HepG2 (cell line): ENCODE data around the gene SFT2D1. TPM values are rescaled to one million over a fixed set of nuclear protein-coding genes. Genes with fewer than 3 reads are reported as not detected.

Source experiments
- ADNP ChIP-seq: sonication (generic); formaldehyde crosslinking; IDR thresholded peaks from 2 replicates; pipeline ENCODE4 v1.4.0; 2020; ENCODE audit warnings: missing genetic modification reagents
- ATF1 ChIP-seq: IDR thresholded peaks from 2 replicates; pipeline ENCODE4 v1.6.1; 2016; ENCODE audit warnings: mild to moderate bottlenecking, control low read depth
- CCDC6 ChIP-seq: sonication (generic); formaldehyde crosslinking; IDR thresholded peaks from 2 replicates; pipeline ENCODE4 v1.8.1; 2022; ENCODE audit warnings: mild to moderate bottlenecking, missing genetic modification reagents, moderate library complexity
- IKZF4 ChIP-seq: sonication (generic); formaldehyde crosslinking; IDR thresholded peaks from 2 replicates; pipeline ENCODE4 v1.5.1; 2020; ENCODE audit warnings: borderline replicate concordance, mild to moderate bottlenecking, low read depth, missing genetic modification reagents; ENCODE audit errors: not compliant biosample characterization
- SALL2 ChIP-seq: sonication (generic); formaldehyde crosslinking; IDR thresholded peaks from 2 replicates; pipeline ENCODE4 v1.8.1; 2023; ENCODE audit warnings: mild to moderate bottlenecking, missing genetic modification reagents, inconsistent platforms
- SIX4 ChIP-seq: sonication (generic); formaldehyde crosslinking; IDR thresholded peaks from 2 replicates; pipeline ENCODE4 v1.4.0; 2020; ENCODE audit warnings: missing genetic modification reagents
- ZNF34 ChIP-seq: sonication (generic); formaldehyde crosslinking; IDR thresholded peaks from 2 replicates; pipeline ENCODE4 v1.4.0; 2020; ENCODE audit warnings: mild to moderate bottlenecking, missing genetic modification reagents, borderline replicate concordance
- ZNF460 ChIP-seq: sonication (generic); formaldehyde crosslinking; IDR thresholded peaks from 2 replicates; pipeline ENCODE4 v1.5.1; 2020; ENCODE audit warnings: missing genetic modification reagents, mild to moderate bottlenecking, borderline replicate concordance
- ZNF569 ChIP-seq: sonication (generic); formaldehyde crosslinking; IDR thresholded peaks from 2 replicates; pipeline ENCODE4 v1.5.0; 2020; ENCODE audit warnings: mild to moderate bottlenecking, missing genetic modification reagents, moderate library complexity, borderline replicate concordance
- ZNF703 ChIP-seq: sonication (generic); formaldehyde crosslinking; IDR thresholded peaks from 2 replicates; pipeline ENCODE4 v1.5.1; 2020; ENCODE audit warnings: missing genetic modification reagents, mild to moderate bottlenecking, moderate library complexity, borderline replicate concordance
- ZNF75D ChIP-seq: sonication (generic); formaldehyde crosslinking; IDR thresholded peaks from 2 replicates; pipeline ENCODE4 v1.8.1; 2023; ENCODE audit warnings: missing genetic modification reagents, mild to moderate bottlenecking, borderline replicate concordance
- ZNF782 ChIP-seq: sonication (generic); formaldehyde crosslinking; IDR thresholded peaks from 2 replicates; pipeline ENCODE4 v1.4.0; 2020; ENCODE audit warnings: missing genetic modification reagents, mild to moderate bottlenecking, borderline replicate concordance
- polyA plus RNA-seq, 8 experiments: library from polyadenylated mRNA; depleted of rRNA in 3 of 8; stranded (reverse) in 7 of 8; unstranded in 1 of 8; fragments of >200 nt; fragmentation: Illumina TruSeq in 4 of 8; extraction: Trizol in 4 of 8; gene quantifications; 2 replicates each; pipeline versions ENCODE4 v1.2.1 to v1.2.3, GENCODE V29; 2011 to 2016; ENCODE audit warnings: low read depth in 4 of 8, missing spikeins in 1 of 8, mixed read lengths in 1 of 8; ENCODE audit not compliant: insufficient read depth in 1 of 8
- total RNA-seq, 5 experiments: library from RNA; depleted of rRNA; stranded (reverse); fragments of >200 nt; fragmentation: Illumina TruSeq; extraction: Trizol; gene quantifications; 2 replicates each; pipeline ENCODE4 v1.2.3, GENCODE V29; 2016; ENCODE audit warnings: low read depth in 1 of 5
- TF ChIP-seq, protein P1 (sequence below), 2 experiments: IDR thresholded peaks; 2 replicates each; pipeline ENCODE4 v1.6.1; 2011 to 2012; ENCODE audit warnings: low read length in 2 of 2, borderline replicate concordance in 1 of 2, low read depth in 1 of 2, mild to moderate bottlenecking in 1 of 2, moderate library complexity in 1 of 2
- TF ChIP-seq, protein P2 (sequence below): IDR thresholded peaks from 2 replicates; pipeline ENCODE4 v1.6.1; 2012; ENCODE audit warnings: inconsistent platforms
- TF ChIP-seq, protein P3 (sequence below): sonication (generic); formaldehyde crosslinking; IDR thresholded peaks from 2 replicates; pipeline ENCODE4 v1.4.0; 2020; ENCODE audit warnings: mild to moderate bottlenecking, missing genetic modification reagents, borderline replicate concordance
- TF ChIP-seq, protein P4 (sequence below): sonication (generic); formaldehyde crosslinking; conservative IDR thresholded peaks from 2 replicates; pipeline ENCODE4 v1.8.0; 2022; ENCODE audit warnings: mild to moderate bottlenecking, moderate library complexity, missing genetic modification reagents

The SFT2D1 gene
- total and polyA plus RNA-seq, 2 of the 13 experiments (the other 11 are each of a cell fraction or from before 2014, with no cell fraction given): 115 to 147 TPM

DNA sequence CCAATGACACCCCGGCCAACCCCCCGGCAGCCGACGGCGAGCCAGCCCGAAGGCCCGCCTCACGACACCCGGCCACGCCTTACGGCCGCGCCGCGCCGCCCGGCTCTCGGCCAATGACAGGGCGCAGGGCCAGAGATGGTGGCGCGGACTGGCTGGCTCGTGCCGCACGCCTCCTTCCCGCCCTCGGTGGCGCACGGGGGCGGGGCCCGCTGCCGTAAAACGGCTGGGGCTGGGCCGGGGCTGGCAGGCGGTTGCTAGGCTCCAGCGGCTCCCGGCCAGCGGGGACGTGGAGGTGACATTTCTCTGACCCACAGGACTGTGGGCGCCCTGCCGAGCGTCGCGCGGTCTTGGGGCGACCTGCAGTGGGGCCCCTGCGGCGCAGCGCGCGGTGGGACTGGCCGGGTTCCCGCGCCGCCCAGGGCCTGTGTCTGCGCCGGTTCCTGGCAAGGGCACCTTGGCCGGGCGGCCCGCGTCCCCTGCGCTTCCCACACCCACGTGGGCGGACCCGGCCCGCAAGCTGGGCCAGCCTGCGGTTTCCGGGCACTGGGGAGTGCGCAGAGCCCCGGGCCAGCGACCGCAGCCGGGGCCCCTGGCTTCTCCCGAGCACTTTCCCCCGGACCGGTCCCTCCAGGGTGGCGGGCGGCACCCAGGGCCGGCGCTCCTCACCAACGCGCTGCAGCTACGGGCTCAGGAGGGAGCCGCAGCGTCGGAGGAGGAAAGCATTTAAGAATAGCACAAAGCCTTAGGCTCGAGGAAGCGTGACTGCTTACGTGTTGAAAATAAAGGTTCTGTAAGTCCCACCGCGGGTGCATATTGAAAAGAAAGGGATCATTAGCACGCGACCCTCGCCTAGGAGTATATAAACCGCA, 40.8 kb upstream of the SFT2D1 start, which contains the start of gene MPC1 (continued):
- TF ChIP-seq CCDC6 (peak; percentile 94), SALL2 (CRISPR knock-in tag) (peak; percentile 98), IKZF4 (CRISPR knock-in tag) (peak; percentile 84), ADNP (CRISPR knock-in tag) (no peak), ZNF460 (CRISPR knock-in tag) (no peak), ZNF782 (no peak), ZNF75D (CRISPR knock-in tag) (peak; percentile 64; the same call in 1 of the 2 replicates), ZNF569 (no peak), ZNF34 (CRISPR knock-in tag) (no peak), ATF1 (no peak), SIX4 (CRISPR knock-in tag) (peak; percentile 55; the same call in 1 of the 2 replicates), ZNF703 (CRISPR knock-in tag) (0 out of 2 replicates have a peak, but pooled peaks have one; percentile 89)
- TF ChIP-seq, protein P1, sequence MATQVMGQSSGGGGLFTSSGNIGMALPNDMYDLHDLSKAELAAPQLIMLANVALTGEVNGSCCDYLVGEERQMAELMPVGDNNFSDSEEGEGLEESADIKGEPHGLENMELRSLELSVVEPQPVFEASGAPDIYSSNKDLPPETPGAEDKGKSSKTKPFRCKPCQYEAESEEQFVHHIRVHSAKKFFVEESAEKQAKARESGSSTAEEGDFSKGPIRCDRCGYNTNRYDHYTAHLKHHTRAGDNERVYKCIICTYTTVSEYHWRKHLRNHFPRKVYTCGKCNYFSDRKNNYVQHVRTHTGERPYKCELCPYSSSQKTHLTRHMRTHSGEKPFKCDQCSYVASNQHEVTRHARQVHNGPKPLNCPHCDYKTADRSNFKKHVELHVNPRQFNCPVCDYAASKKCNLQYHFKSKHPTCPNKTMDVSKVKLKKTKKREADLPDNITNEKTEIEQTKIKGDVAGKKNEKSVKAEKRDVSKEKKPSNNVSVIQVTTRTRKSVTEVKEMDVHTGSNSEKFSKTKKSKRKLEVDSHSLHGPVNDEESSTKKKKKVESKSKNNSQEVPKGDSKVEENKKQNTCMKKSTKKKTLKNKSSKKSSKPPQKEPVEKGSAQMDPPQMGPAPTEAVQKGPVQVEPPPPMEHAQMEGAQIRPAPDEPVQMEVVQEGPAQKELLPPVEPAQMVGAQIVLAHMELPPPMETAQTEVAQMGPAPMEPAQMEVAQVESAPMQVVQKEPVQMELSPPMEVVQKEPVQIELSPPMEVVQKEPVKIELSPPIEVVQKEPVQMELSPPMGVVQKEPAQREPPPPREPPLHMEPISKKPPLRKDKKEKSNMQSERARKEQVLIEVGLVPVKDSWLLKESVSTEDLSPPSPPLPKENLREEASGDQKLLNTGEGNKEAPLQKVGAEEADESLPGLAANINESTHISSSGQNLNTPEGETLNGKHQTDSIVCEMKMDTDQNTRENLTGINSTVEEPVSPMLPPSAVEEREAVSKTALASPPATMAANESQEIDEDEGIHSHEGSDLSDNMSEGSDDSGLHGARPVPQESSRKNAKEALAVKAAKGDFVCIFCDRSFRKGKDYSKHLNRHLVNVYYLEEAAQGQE (IDR thresholded peaks at IDR 0.05; ENCODE audit: borderline replicate concordance in 1 of 2, low read depth in 1 of 2, low read length in 2 of 2): peak in 1 of 2 experiments; percentile 38; a peak in 1 of 4 replicates
- TF ChIP-seq, protein P2, sequence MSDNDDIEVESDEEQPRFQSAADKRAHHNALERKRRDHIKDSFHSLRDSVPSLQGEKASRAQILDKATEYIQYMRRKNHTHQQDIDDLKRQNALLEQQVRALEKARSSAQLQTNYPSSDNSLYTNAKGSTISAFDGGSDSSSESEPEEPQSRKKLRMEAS: peak; percentile 92; the same call in 1 of the 2 replicates
- TF ChIP-seq, protein P3, sequence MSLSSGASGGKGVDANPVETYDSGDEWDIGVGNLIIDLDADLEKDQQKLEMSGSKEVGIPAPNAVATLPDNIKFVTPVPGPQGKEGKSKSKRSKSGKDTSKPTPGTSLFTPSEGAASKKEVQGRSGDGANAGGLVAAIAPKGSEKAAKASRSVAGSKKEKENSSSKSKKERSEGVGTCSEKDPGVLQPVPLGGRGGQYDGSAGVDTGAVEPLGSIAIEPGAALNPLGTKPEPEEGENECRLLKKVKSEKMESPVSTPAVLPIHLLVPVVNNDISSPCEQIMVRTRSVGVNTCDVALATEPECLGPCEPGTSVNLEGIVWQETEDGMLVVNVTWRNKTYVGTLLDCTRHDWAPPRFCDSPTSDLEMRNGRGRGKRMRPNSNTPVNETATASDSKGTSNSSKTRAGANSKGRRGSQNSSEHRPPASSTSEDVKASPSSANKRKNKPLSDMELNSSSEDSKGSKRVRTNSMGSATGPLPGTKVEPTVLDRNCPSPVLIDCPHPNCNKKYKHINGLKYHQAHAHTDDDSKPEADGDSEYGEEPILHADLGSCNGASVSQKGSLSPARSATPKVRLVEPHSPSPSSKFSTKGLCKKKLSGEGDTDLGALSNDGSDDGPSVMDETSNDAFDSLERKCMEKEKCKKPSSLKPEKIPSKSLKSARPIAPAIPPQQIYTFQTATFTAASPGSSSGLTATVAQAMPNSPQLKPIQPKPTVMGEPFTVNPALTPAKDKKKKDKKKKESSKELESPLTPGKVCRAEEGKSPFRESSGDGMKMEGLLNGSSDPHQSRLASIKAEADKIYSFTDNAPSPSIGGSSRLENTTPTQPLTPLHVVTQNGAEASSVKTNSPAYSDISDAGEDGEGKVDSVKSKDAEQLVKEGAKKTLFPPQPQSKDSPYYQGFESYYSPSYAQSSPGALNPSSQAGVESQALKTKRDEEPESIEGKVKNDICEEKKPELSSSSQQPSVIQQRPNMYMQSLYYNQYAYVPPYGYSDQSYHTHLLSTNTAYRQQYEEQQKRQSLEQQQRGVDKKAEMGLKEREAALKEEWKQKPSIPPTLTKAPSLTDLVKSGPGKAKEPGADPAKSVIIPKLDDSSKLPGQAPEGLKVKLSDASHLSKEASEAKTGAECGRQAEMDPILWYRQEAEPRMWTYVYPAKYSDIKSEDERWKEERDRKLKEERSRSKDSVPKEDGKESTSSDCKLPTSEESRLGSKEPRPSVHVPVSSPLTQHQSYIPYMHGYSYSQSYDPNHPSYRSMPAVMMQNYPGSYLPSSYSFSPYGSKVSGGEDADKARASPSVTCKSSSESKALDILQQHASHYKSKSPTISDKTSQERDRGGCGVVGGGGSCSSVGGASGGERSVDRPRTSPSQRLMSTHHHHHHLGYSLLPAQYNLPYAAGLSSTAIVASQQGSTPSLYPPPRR: no peak; the same call in 1 of the 2 replicates
- TF ChIP-seq, protein P4, sequence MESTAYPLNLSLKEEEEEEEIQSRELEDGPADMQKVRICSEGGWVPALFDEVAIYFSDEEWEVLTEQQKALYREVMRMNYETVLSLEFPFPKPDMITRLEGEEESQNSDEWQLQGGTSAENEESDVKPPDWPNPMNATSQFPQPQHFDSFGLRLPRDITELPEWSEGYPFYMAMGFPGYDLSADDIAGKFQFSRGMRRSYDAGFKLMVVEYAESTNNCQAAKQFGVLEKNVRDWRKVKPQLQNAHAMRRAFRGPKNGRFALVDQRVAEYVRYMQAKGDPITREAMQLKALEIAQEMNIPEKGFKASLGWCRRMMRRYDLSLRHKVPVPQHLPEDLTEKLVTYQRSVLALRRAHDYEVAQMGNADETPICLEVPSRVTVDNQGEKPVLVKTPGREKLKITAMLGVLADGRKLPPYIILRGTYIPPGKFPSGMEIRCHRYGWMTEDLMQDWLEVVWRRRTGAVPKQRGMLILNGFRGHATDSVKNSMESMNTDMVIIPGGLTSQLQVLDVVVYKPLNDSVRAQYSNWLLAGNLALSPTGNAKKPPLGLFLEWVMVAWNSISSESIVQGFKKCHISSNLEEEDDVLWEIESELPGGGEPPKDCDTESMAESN (CRISPR knock-in tag): peak; percentile 97
